ENCODE data around the gene MAP1S.

DNA sequence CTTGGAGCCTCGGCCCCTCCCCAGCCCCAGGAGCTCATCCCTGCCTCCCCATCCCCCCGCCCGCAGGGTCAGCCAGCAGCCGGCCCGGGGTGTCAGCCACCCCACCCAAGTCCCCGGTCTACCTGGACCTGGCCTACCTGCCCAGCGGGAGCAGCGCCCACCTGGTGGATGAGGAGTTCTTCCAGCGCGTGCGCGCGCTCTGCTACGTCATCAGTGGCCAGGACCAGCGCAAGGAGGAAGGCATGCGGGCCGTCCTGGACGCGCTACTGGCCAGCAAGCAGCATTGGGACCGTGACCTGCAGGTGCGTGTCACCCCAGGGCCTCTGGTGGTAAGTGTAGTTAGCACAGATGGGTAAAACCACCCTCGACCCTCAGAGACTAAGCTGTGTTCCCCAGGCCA lies 13.8 kb downstream of the MAP1S start:
- no peak for TF ChIP-seq GATA3 (IDR thresholded peaks at IDR 0.05; ENCODE audit: low read depth, low read length)
- TF ChIP-seq GATA2 (IDR thresholded peaks at IDR 0.05; ENCODE audit: low read depth, low read length): no peak
